Loucy (cell line): ENCODE measurements around the gene ZNF276.

Experiments used
- CTCF ChIP-seq: fragments of 200-600 bp; sonication (generic); conservative IDR thresholded peaks from 2 replicates; pipeline ENCODE4 v1.5.1; 2014; ENCODE audit warnings: mild to moderate bottlenecking, antibody characterized with exemption, low read length
- EZH2phosphoT487 ChIP-seq: fragments of 200-600 bp; IDR thresholded peaks from 2 replicates; pipeline ENCODE4 v1.6.1; 2018; ENCODE audit warnings: antibody characterized with exemption, mild to moderate bottlenecking, moderate library complexity, borderline replicate concordance

DNA sequence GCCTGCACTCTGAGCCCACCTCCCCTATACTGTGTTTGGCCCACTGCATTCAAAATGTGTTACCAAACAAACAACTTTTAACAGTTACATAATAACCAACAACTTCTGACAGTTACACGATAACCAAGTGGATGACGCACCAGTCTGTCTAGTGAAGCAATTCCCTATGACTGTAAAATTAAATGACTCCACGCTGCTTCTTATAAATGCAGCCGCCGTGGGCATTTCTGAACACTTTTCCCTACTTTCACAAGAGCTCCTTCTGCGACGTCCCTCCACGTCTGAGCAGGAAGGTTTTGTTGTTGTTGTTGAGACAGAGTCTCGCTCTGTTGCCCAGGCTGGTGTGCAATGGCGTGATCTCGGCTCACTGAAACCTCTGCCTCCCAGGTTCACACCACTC is 27.6 kb downstream of the ZNF276 start:
- TF ChIP-seq CTCF (no peak), EZH2phosphoT487 (no peak)
